GM18907 (cell line): ENCODE measurements around the gene ATP9B.
"Not testable (repeated sequence)": the region's sequence is repeated elsewhere in the genome, so short reads cannot be mapped to it uniquely, and the experiment has no call there.

ENCODE experiments used
- ATAC-seq: cut with Tn5 transposase; IDR thresholded peaks from one replicate; pipeline ENCODE4 v1.9.1; 2021; ENCODE audit warnings: mild to moderate bottlenecking, moderate library complexity; ENCODE audit not compliant: unreplicated experiment

ATP9B gene

GRCh38 chr18:79283131-79283810, 214.1 kb downstream of the ATP9B start:
- ATAC-seq, result no peak

DNA sequence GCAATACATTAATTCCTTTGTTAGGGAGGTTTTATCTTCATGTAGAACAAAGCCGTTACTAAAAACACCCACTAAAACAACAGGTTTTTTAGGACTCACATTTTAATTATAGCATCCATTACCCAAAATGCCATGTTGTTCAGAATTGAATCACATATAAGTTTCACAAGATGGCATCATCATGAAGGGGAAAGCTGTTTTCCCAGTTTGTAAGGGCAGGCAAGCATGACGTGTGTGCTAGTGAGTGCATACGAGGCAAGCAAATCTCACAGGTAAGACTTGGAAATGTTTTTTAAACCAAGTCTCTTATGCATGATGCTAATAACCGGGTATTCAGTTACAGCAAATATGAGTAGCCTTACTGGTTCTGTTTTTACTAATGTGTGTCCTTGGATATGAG, 214.7 kb downstream of the ATP9B start:
- no peak for ATAC-seq

DNA sequence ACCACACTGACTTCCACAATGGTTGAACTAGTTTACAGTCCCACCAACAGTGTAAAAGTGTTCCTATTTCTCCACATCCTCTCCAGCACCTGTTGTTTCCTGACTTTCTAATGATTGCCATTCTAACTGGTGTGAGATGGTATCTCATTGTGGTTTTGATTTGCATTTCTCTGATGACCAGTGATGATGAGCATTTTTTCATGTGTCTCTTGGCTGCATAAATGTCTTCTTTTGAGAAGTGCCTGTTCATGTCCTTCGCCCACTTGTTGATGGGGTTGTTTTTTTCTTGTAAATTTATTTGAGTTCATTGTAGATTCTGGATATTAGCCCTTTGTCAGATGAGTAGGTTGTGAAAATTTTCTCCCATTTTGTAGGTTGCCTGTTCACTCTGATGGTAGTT, 216.0 kb downstream of the ATP9B start:
- not testable (repeated sequence) for ATAC-seq

DNA sequence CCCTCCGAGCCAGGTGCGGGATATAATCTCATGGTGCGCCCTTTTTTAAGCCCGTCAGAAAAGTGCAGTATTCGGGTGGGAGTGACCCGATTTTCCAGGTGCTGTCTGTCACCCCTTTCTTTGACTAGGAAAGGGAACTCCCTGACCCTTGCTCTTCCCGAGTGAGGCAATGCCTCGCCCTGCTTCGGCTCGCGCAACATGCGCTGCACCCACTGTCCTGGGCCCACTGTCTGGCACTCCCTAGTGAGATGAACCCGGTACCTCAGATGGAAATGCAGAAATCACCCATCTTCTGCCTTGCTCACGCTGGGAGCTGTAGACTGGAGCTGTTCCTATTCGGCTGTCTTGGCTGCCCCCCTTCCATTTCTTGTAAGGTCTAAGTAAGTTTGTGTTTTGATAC, 221.2 kb downstream of the ATP9B start:
- ATAC-seq, result not testable (repeated sequence)

DNA sequence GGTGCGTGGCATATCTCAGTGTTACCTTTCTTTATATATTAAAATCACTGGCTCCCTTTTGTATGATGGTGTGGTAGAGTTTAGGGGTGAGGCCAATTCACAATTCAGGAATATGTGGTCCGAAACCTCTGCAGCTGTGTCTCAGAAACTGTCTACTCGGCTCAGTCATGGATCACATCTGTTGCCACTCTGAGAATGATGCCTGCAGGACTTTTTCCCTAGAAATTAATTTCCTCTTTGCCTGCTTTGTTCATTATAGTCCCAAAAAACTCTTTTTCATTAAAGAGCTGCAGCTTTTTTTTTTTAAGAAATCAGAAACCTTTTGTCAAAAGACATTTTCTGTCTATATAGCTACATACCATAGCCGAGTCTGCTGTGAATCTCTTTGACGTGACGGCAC, 221.7 kb downstream of the ATP9B start:
- no peak for ATAC-seq

DNA sequence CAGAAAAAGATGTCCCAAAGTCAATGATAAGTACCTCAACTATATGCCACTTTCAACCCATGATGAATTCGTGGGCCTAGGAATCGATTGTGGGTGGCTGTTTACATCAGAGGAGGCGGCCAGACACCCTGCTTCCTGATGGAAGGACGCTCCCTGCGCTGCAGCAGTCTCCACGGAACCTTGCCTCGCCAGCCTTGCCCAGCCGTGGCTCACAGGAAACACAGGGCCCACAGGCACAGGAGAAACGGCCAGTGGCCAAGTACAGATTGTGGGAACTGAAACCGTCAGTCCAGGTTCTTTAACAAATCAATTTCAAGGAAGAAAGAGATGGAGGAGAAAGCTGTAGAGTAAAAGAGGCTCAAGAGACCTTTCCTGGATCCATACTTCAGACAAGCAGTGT, 225.0 kb downstream of the ATP9B start:
- no peak for ATAC-seq

DNA sequence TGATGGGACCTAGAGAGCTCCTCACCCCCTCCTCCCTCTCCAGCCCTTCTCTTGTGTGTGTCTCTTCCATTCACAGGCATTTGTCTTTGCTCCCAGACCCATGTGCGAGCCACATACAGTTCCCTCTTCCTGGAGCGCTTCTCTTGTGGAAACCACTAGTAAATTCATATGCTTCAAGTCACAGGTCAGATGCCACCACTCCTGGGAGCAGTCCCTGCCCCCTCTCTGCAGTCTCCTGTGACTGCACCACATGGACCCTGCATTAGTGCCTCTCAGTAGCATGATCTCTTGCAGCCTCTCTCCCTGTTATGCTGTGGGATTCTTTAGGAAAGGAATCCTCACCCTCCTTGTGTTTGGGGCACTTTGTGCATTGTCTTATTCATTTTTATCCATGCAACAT, 230.1 kb downstream of the ATP9B start:
- ATAC-seq, result no peak

- ATAC-seq, result no peak
Measured at GRCh38 chr18:79299711-79300110, 230.5 kb downstream of the ATP9B start.

DNA sequence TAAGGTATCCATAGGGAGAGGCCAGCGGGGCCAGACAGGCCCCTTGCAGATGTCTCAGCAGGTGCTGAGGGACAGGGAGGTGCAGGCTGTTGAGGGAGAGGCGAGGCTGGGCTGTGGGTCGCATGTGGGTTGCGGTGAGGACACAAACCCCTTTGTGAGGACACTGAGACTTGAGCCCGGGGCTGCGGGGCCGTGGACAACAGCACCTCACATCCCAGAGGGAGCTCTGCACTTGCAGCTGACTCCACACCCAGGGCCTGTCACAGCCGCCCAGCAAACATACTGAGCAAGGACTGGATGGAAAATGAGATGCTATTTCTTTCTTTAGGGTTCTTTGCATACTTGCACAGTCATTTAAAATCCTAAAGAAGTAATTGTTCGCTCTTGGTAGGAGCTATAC, 231.2 kb downstream of the ATP9B start:
- ATAC-seq, result no peak

DNA sequence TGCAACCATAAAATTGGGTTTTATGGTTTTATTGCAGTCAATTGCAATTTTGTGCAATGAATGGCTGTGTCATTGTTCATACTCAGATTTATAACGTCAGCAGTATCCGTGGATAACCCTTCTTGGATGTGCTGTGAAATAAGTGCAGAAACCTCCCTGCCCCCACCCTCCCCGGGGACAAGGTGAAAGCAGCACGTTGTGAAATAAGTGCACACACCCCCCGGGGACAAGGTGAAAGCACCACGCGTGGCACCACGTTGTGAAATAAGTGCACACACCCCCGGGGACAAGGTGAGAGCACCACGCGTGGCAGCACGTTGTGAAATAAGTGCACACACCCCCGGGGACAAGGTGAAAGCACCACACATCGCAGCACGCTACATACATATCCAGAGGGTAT, 232.9 kb downstream of the ATP9B start:
- no peak for ATAC-seq

- no peak for ATAC-seq
Measured at GRCh38 chr18:79305911-79306310, 236.7 kb downstream of the ATP9B start.

- ATAC-seq, result no peak
Measured at GRCh38 chr18:79309614-79310358, 240.6 kb downstream of the ATP9B start.

- no peak for ATAC-seq
Measured at GRCh38 chr18:79314838-79315388, 245.7 kb downstream of the ATP9B start.

GRCh38 chr18:79315596-79315995, 246.4 kb downstream of the ATP9B start:
- no peak for ATAC-seq

DNA sequence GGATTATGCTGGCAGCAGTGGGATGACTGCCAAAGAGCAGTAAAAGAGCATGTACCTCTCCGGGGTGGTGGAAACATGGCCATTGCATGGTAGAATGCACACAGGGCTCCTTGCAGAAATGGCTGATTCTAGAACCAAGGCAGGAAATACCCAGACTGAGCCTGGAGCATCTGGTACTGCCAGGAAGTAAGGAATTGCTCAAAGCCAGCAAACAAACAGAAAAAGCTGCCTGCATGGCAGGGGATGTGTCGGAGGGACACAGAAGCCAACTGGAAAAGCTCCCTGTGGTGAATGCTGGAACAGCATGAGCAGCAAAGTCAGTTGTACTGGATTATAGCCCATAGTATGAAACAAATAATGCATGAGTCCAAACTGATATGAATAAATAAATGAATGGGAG, 248.5 kb downstream of the ATP9B start:
- no peak for ATAC-seq

GRCh38 chr18:79318142-79318673, 249.0 kb downstream of the ATP9B start:
- no peak for ATAC-seq

DNA sequence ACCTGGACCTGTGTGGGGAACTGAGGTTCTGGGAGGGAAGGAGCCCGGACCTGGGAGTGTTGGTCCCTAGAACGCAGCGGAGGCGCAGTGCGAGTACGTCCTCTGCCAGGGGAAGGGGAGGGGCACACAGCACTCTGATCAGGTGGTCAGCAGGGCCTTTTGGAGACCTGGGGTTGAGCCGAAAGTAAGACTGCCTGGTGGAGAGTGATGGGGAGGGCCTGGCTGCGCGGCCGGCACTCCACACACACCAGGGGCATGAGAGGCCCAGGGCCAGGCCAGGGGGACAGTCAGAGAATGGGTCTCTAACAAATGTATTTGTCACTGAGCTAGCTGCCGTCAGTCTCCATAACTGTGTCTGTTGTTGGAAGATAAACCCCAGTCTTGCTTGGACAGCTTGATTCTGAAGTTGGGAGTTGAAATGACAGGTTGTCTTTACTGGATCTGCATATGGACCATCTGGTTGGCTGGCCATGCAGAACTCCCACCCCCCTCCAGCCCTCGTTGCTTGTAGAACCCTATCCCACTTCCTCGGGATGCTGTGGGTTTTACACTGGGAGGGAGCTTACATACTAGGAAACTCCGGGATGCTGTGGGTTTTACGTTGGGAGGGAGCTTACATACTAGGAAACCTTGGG, 251.1 kb downstream of the ATP9B start:
- ATAC-seq, result no peak

DNA sequence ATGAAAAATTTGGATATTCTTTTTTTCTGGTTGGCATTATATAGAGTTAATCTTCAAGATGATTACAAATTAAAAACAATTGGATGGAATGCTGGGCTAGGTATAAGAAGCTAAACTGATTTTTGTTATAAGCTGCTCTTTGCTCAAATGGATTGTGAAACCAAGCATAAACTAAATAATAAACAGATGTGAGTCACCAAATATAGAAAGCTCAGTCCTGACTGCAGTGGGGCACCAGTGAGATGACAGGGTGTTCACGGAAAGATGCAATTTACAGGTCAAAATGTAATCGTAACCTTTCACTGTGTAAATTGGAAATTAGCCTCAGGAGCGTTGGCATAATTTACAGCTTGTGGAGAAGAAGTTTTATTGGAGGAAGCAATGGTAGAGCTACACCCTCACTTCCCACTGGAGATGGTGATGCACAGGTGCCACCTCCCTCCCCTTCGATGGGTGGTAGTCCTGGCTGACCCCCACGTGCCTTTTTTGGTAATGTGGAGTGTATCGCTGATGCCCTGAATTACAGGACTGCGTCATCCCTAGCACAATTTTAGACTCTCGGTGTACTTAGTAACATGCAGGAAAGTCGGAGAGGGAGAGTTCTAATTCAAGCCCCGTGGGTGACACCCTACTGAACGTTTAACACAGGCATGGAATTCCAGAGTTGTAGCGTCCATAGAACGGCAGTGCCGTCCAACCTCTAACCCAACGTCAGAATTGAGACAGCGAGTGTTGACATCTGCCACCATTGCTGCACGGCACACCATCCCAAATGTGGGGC, 252.6 kb downstream of the ATP9B start:
- no peak for ATAC-seq

- no peak for ATAC-seq
Measured at GRCh38 chr18:79322441-79322840, 253.2 kb downstream of the ATP9B start.

- ATAC-seq, result no peak
Measured at GRCh38 chr18:79323471-79323870, 254.3 kb downstream of the ATP9B start.
